Ramos (cell line): Measurements from ENCODE around the gene TSSK6.
"Not testable (repeated sequence)": the region's sequence is repeated elsewhere in the genome, so short reads cannot be mapped to it uniquely, and the experiment has no call there.

Experiments
- in situ Hi-C: fragments of 300-500 bp; cut with MboI; formaldehyde crosslinking; loops from one replicate; pipeline ENCODE4 v1.14.3; 2022; ENCODE audit warnings: low sequenced_read_pairs; ENCODE audit not compliant: unreplicated experiment

TSSK6 gene

DNA sequence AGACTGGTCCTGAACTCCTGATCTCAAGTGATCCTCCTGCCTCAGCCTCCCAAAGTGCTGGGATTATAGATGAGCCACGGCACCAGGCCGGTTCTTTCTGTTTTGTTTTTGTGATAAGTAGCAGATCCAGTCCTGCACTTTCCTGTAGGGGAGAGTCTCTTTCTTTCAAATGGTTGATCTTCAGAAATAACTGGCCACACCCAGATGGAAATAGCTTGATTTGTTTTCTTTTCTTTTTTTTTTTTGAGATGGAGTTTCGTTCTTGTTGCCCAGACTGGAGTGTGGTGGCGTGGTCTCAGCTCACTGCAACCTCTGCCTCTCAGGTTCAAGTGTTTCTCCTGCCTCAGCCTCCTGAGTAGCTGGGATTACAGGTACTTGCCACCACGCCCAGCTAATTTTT is 43.2 kb downstream of the TSSK6 start:
- in situ Hi-C loops = not testable (repeated sequence)

DNA sequence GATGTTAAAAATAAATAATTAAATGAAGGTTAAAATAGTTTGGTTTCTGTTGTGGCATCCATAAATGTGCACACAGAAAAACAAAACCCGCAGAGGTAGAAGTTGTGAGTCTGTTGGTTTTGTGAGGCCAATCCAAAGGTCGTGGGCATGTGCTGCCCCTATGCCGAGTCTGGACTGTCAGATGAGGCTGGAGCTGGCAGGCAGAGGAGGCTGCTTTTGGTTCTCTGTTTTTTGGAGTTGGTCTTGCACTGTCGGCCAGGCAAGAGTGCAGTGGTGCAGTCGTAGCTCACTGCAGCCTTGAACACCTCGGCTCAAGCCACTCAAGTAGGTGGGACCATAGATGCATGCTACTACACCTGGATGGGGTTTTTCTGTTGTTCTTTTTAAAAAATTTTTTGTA is 43.7 kb downstream of the TSSK6 start:
- in situ Hi-C loops = no loop called here

DNA sequence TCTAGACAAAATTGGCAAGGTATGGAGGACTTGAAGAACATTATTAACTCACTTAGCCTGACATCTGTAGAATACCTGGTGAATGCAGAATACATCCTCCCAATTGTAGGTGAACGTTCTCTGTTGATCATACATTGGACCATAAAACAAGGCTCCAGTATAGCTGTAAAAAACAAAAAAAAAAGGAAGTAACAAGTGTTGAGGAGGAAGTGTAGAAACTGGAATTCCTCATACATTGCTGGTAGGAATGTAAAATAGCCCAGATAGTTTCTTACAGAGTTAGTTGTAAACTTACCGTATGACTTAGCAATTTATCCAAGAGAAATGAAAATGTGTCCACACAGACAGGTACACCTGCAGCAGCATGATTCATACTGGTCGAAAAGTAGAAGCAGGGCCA is 44.8 kb downstream of the TSSK6 start:
- in situ Hi-C loops = no loop called here

DNA sequence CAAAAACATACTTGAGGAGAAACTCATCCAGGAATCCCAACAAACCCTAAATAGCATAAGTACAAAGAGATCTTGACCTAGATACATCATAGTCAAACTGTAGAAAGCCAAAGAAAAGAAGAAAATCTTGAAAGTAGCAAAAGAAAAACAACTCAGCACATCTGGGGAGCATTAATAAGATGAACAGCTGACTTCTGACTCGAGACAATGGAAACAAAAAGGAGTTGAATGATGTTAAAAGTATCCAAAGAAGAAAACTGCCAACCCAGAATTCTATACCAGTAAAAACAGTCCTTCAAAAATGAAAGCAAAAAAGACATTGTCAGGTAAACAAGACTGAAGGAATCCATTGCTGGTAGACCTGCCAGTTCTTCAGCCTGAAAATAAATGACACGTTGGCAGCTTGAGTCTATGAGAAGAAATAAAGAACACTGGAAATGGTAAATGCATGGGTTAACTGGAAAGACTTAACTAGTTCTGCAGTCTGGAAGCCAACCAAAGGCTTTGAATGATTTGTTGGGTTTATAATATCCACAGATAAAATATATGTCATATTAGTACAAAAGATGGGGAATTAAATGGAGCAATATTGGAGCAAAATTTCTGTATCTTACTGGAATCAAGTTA is 46.8 kb downstream of the TSSK6 start:
- in situ Hi-C loops = no loop called here

DNA sequence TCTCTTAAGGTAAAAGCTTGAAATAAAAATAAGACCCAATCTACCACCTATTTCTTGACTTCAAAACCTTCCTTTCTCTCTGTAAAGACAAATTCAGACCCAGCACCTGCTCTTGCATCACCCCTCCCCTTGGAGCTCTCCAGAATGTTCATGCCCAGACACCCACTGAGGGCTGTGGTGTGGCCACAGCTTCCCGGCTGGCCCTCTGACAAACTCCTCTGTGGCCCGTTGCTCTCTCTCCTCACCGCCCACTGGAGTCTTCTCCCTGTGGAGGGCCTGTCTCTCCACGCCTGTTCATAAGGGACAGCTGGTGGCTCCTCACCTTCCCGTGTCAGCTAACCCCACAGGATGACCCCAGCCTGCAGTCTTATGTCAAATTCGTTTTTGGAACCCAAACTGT is 49.1 kb downstream of the TSSK6 start:
- in situ Hi-C loops = no loop called here

DNA sequence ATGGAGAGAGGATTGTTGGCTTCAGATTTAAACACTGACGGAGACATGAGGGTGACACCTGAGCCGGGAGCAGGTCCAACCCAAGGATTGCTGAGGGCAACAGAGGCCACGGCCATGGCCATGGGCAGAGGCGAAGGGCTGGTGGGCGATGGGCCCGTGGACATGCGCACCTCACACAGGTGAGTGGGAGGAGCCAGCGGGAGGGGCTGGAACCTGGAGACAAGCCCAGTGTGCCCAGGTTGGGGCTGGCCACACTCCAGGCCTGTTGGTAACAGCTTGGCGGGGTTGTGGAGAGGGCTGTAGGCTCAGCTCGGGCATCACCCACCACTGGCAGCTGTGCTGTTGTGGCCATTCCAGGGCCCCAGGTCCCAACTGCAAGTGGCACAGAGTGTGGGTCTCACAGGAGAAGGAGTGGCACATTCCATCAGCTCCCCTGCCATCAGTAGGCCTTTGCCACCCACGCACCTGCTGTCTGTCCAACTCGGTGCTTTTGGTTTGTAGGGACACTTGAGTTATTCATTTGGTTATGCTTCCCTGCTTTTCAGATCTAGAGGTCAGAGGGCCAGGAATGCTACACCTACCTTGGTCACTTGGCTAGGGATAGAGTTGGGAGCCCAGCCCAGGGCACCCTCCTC is 49.8 kb downstream of the TSSK6 start:
- in situ Hi-C loops = no loop called here

DNA sequence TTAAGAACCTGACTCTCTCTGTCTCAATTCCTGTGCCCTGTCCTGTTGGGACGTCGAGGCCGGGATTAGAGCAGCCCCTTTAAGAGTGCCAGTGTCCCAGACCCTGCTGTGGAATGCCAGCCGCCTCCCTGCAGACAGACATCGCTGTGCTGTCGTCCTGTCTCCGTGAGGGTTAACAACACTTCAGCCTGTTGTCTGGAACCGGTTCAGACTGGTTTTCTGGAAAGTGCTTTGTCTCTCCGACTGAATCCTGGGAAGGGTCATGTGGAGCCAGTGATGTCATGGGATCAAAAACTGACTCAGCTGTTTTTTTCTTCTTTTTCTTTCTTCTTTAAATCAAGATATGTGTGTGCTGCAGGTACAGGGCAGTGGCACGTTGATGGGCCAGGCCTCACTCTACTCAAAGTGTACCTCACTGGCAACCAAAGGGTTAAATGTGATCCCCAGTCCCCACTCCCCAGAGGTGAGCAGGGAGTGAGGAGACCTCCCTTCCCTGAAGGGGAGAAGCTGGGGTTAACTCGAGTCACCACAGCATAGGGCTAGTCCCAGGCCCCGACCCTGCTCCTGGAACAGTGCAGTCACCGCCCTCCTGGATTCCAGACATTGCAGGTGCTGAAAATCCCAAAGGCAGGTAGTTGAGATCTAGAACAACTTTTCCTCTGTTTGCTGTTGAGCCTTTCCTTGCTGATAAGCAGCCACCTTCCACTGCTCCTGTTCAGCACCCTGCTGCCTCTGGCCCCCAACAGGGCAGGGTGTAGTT is 50.8 kb downstream of the TSSK6 start:
- in situ Hi-C loops = no loop called here
